Measurements from ENCODE around the gene RELL1.

Gene RELL1

DNA sequence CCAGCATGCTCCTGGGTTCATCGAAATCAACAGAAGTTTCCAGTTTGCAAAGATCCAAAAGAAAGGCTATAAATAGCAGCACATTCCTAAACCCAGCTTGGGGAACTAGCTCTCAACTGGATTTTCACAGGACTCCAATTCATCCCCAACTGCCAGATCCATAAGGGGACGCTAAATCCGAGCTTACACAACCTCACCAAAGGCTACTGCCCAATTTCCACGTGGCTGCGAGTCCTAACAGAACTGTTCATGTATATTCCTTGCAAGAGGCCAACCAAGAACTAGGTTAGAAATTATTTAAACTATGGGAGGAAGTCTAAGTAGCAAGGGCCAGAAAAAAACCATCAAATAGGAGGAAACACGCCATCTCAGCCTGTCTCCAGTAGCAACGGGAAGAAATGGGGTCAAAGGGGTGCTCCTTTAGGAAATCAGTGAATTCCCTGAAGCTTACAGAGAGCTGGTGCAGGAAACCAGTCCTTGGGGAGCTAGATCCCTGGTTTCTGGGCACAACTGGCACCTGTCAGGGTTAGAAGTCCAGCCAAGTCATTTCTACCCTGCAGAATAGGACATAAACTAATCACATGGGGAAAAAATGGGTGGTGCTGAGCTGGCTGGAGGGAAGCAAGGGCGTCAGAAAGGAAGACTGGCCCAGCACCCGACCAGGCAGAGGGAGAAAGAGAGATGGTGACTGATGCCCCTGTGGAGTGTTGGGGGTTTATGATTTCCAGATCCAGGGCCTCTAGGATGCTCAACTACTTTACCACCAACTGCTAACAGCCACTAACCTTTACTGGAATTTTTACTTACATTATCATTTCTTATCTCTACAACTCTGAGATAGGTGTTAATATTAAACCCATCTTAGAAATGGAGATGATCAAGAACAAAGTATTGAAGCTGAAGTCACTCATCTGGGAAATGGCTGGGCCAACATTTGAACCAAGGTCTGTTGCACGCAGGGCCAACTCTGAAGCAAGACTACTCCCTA is 20.5 kb downstream of the RELL1 start:
- no peak for DNase-seq (ENCODE audit: low read depth)

- no peak for DNase-seq (ENCODE audit: low read depth)
These were observed 21.5 kb downstream of the RELL1 start for GRCh38 chr4:37664696-37665095.

DNA sequence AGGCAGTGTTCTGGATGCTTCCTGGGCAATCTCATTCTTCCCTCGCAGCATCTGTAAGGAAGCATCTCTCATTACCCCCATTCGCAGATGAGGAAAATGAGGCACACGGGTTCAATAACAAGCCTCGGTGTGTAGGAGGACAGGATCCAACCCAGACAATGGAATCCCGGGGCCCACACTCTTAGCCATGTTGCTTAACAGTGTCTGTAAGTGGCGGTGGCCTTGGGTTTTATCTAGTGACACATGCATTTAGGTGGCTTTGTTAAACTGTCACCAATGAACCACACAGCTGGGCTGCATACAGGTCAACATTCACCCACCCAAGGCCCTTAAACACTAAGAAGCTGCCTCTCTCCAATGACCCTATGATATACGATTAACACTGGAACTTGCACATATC is 22.6 kb downstream of the RELL1 start:
- no peak for DNase-seq (ENCODE audit: low read depth)

DNA sequence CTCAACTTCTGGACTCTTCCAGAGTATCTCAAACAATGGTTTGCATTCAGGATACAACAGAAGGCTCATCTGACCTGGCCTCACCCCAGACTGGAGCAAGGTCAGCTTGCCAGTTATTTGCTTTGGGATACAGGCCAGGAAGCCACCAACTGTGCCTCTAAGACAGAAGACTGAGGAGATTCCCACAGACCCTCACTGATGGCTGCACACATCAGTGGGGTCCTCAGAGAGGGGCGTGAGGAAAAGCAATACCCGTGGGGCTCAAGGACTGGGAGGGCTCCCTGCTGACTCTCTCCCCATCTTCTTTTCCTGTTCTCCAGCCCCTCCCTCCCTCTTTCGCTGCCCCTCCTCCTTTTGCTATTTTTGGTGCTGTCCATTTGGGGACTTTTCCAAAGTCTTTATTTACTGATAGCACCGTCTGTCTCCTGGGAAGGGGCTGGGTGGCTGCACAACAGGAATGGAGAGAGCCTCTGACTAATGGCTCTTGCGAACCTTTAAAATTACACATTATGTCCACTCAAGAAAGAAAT is 23.2 kb downstream of the RELL1 start:
- DNase-seq (ENCODE audit: low read depth) = no peak

DNA sequence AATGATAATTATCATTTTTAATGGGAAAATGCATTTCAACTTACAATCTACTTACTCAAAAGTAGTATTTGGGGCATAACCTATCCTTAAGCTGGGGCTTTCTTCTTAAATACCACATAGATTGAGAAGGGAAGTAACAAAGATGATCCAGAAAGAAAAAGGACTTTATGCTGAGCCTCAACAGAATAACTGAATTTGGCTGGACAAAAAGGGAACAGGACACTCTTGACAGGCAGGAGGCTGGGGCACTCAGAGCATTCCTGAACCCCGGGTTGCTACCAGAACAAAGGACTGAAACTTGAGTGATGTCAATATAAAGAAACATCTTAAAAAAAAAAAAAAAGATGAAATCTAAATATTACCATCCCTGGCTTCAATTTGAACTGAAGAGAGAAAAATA is 23.9 kb downstream of the RELL1 start:
- no peak for DNase-seq (ENCODE audit: low read depth)

GRCh38 chr4:37661772-37662171 is 24.4 kb downstream of the RELL1 start:
- DNase-seq (ENCODE audit: low read depth) = no peak

DNA sequence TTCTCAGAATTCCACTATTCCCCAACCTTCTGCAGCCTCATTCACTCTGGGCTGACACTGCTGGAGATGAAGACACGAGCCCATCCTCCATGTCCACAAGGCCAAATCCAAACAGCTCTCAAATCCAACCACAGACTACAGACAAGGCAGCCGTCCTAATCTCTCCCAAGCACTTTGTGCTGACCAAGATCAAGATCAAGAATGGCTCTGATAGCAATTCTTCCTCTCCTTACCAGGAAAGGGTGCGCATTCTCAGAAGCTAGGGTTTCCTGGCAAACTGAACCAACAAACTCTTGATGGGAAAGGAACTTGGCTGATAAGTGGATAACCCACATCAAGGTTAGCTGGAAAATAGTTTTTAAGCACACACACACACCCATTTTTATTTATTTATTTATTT is 26.5 kb downstream of the RELL1 start:
- DNase-seq (ENCODE audit: low read depth) = no peak

GRCh38 chr4:37656649-37657048 is 29.5 kb downstream of the RELL1 start:
- no peak for DNase-seq (ENCODE audit: low read depth)

- DNase-seq (ENCODE audit: low read depth) = no peak
These were observed 32.6 kb downstream of the RELL1 start for GRCh38 chr4:37653601-37654000.

GRCh38 chr4:37652747-37653527 is 33.2 kb downstream of the RELL1 start:
- no peak for DNase-seq (ENCODE audit: low read depth)

DNA sequence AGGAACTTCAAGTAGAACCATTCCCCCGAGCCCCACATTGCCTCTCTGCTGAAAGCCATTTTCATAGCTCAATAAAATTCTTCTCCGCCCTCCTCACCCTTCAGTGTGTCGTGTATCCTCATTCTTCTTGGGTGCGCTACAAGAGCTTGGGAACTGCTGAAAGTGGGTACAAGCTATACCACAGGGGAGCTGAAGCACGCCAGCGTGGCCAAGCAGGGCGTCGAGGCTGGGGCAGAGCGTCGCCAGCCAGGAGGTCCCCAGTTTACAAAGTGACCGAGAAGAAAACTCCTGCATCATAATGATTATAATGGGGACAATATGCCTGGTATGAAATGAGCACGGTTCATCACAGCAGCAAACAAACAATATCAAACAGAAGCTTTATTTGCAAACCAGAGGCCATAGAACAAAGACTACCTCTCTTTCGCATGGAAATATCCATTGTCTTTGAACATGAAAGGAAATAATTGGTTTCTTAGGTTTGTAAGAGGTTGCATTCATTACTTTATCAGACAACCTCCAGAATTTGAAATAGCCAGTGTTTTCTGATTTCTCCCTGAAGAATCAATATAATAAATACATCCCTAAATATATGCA is 34.3 kb downstream of the RELL1 start:
- DNase-seq (ENCODE audit: low read depth) = no peak

- no peak for DNase-seq (ENCODE audit: low read depth)
These were observed 35.7 kb downstream of the RELL1 start for GRCh38 chr4:37650481-37650880.

- DNase-seq (ENCODE audit: low read depth) = no peak
These were observed 36.9 kb downstream of the RELL1 start for GRCh38 chr4:37649268-37649667.

DNA sequence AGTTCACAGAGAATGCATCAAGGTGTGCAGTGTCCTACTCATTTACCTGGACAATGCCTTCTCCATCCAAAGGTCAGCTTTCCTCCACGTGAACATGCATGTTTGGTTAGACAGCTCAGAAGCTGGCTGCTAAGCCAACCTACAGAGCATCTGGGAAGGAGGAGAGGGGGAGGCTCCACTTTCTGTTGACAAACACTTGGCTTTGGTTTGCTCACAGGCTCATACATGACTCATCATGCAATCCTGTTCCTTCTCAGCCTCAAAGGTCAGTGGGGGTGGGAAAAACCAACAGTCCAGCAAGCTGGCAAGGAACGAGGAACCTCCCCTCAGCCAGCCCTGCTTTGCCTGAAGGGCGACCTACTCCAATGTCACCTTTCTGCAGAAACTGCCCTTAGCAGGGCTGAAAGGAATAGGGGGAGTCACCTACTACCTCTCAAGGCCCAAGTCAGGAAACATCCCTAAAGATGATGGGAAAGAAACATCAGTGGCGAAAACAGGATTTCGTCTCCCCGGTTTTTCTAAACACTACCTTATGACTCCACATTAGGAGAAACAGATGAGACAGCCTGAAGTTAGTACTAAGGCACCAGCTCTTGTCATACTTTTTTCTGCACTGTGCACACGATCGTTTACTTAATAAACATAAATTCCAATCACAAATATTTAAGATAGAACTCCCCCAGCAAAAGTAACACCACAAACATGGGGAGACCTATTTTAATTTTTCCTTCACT is 37.9 kb downstream of the RELL1 start:
- no peak for DNase-seq (ENCODE audit: low read depth)

DNA sequence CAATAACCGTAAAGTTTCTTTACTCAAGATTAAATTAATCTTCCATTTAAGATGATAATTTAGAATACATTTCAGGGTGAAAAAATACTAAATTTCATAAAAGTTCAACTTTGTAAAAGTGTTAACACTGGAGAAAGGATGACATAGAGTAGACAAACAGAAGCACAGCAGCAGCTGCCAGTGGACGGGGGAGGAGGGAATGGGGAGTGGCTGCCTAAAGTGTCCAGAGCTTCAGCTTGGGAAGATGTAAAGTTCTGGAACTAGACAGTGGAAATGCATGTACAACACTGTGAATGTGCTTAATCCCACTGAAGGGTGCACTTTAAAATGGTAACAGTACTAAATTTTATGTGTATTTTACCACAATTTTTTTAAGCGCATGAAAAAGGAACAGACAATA is 39.9 kb downstream of the RELL1 start:
- no peak for DNase-seq (ENCODE audit: low read depth)

DNA sequence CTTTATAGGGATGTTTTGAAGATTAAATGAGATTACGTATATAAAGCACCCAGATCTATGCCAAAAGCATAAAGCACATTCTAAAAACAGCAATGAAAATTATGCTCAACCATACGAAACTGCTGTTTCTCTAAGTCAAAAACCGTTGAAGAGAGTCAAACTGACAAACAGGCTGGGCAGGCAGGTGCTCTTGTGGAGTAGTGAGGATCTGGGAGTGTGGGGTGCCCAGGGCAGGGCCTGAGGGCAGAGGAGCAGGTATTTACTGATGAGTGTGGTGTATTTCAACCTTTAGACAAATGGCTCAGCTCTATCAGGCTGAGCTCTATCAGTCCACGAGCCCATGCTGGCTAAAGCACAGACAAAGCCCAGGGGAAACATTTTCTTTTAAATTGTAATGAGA is 40.4 kb downstream of the RELL1 start:
- no peak for DNase-seq (ENCODE audit: low read depth)

DNA sequence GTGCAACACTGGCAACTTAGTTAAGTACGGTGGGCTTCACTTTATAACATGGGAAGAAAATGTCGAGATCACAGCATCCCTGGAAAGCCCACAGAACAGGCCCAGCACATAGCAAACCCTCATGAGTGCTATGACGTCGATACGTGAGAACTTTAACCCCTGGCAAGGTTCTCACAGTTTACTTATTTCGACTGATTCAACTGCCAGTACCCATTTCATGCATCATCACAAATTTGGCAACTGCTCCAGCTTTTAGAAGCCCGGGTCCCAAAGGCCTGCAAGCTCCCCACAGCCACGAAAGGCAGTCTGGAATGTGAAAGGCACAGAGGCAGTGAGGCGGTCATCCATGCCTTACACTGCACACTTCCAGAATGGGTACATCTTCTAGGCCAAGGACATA is 41.2 kb downstream of the RELL1 start:
- DNase-seq (ENCODE audit: low read depth) = no peak

GRCh38 chr4:37641886-37642849 is 44.0 kb downstream of the RELL1 start:
- DNase-seq (ENCODE audit: low read depth) = no peak

DNA sequence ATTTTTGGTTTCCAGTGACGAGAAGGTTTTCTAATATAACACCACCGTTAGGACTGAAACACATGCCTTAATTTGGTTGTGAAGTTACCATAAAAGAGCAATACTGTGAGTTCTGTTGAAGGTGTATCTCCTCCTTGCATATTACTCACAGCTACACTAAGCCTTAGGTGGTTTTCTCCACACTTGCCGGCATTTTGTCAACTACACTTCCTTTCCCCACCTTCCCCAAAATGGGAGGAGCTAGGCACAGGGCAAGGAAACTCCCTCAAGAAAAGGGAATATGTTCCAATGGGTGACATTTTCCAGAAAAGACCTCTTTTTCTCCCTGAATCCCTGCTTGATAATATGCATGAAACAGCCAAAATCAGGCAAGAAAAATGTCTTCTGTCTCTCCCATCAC is 44.8 kb downstream of the RELL1 start:
- no peak for DNase-seq (ENCODE audit: low read depth)

GRCh38 chr4:37639551-37640285 is 46.5 kb downstream of the RELL1 start:
- DNase-seq (ENCODE audit: low read depth) = no peak
